ENCODE results near the gene SHOX.

The SHOX gene

GRCh38 chrX:675279-675954 lies 44.8 kb downstream of the SHOX start:
- no peak for DNase-seq

- DNase-seq: no peak
Measured at GRCh38 chrX:675955-676295, 45.3 kb downstream of the SHOX start.

- no peak for DNase-seq
Measured at GRCh38 chrX:677376-677775, 46.8 kb downstream of the SHOX start.

DNA sequence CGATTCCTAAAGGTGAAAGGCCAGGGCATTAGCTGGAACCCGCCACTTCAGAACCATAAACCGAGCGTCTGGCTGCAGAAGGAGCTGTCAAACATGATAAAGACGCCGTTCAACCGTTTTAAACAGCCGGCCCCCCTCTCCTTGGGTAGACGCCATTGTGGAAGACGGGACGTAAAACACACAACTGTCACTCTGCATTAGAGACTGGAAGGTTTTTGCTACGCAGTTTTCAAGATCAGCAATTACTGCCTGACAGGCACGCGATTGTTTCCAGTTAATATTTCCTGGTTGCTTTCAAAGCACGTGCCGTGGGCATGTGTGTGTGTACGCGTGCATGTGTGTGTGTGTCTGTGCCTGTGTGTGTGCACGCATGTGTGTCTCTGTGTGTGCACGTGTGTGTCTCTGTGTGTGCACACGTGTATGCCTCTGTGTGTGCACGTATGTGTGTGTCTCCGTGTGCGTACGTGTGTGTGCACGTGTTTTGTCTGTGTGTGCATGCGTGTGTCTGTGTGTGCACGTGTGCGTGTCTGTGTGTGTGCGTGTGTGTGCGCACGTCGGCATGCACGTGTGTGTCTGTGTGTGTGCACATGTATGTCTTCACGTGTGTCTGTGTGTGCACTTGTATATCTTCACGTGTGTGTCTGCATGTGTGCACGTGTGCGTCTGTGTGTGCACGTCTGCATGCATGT lies 48.8 kb downstream of the SHOX start:
- no peak for DNase-seq

DNA sequence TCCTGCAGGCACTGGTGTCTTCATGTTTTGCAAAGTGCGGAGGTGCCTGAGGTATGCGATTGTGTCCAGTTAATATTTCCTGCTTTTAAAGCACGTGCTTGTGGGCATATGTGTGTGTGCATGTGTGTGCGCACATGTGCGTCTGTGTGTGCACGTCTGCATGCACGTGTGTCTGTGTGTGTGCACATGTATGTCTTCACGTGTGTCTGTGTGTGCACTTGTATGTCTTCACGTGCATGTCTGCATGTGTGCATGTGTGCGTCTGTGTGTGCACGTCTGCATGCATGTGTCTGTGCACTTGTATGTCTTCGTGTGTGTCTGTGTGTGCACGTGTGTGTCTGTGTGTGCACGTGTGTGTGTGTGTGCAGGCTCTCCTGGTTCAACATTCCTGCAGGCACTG lies 49.5 kb downstream of the SHOX start:
- no peak for DNase-seq

- no peak for DNase-seq
Measured at GRCh38 chrX:681989-682388, 51.4 kb downstream of the SHOX start.

GRCh38 chrX:682892-683291 lies 52.3 kb downstream of the SHOX start:
- DNase-seq: no peak

GRCh38 chrX:683576-683975 lies 53.0 kb downstream of the SHOX start:
- DNase-seq: no peak

DNA sequence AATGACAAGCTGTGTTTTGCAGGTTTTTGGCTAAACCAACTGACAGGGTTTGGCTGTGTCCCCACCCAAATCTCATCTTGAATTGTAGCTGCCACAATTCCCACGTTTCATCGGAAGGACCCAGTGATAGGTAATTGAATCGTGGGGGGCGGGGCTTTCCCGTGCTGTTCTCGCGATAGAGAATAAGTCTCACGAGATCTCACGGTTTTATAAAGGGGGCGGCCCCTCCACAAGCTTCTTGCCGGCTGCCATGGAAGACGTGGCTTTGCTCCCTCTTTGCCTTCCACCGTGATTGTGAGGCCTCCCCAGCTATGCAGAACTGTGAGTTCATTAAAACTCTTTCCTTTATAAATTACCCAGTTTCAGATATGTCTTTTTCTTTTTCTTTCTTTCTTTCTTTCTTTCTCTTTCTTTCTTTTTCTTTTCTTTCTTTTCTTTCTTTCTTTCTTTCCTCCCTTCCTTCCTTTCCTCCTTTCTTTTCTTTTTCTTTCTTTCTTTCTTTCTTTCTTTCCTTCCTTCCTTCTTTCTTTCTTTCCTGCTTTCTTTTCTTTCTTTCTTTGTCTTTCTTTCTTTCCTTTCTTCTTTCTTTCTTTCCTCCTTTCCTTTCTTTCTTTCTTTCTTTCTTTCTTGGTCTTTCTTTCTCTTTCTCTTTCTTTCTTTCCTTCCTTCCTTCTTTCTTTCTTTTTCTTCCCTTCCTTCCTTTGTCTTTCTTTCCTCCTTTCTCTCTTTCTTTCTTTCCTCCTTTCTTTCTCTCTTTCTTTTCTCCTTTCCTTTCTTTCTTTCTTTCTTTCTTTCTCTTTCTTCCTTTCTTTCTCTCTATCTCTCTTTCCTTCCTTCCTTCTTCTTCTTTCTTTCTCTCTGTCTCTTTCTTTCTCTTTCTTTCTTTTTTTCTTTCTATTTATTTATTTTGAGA lies 54.8 kb downstream of the SHOX start:
- no peak for DNase-seq

GRCh38 chrX:689983-690382 lies 59.4 kb downstream of the SHOX start:
- no peak for DNase-seq

DNA sequence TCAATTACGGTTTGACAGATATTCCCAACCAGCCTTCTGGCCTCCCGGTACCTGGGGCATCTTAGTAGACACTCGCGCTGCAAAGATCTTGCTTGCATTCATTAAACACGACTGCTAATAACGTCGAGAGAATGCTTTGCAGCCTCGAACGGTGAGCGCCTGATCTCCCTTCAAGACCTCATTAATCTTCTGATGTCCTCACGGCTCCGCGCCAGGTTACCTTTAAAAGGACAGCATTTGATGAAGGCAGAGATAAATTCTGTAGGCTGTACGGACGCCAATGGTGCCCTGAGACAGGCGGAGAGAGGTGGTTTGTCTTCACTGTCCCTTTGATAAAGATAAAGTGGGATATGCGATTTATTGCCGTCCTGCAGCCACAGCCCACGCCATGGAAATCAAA lies 64.2 kb downstream of the SHOX start:
- DNase-seq: no peak

DNA sequence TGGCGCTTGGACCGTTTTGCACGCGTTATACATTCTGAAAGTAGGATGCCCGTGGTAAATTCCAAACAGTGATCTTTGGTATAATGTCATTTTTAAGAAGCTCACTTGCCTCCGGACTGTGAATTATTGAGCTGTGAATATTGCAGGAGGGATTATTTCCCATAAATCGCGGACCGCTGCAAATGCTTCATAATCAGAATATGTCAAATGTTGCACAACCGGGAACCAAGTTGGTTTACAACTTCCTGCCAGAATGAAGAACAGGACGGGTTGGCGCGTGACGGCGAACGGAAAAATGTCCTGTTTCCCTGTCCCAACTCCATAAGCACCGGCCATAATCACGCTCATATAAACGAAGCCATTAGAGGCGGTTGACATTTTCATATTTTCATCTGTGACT lies 67.6 kb downstream of the SHOX start:
- DNase-seq: no peak

DNA sequence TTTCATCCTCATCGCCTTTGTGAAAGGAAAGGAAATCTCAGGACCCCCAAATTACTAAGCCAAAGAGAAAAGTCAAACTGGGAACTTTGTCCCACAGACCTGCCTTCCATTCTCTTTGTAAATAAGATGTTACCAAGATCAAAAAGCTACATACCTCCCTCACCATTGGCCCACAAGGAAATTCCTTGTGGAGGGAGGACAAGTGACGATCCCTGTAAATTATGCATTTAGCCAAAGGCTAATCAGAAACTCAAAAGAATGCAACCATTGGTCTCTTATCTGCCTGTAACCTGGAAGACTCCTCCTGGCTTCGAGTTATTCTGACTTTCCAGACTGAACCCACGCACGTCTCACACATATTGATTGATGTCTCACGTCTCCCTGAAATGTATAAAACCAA lies 70.3 kb downstream of the SHOX start:
- DNase-seq: no peak

DNA sequence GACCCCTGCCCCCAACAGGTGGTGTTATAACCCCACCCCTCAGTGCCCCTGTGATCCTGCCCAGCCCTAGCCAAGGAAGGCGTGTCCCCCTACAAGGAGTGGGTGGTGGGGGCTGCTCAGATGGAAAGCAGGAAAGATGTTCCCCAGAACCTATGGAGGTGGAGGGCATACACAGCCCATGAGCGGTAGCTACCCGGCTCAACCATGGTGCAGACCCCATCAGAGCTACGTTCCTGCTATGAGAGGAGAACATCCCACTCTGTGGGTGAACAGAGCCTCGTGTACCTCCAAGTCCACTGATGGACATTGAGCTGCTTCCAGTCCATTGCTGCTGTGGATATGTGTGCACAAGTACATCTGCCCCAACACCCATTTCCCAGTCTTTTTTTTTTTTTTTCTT lies 71.1 kb downstream of the SHOX start:
- no peak for DNase-seq

- no peak for DNase-seq
Measured at GRCh38 chrX:703466-703865, 72.9 kb downstream of the SHOX start.

DNA sequence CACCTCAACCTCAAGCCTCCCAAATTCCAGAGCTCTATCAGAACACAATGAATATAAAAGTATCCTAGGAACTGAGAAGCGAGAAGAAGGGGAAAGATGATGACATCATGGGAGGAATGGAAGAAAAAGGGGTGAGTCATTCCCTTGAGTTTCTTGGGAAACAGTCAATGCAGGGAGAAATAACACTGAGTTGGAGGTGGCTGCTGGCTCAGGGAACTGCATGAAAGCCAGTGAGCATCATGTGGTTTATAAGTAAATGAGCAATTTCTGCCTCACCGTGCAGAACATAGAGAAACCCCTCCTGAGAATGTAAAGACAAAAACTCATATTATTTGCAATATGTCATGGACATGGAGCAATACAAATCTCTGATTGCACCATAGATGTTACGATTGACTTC lies 73.3 kb downstream of the SHOX start:
- no peak for DNase-seq

All from NCI-H524 (cell line).